Keratinocyte (primary cell): ENCODE data around the gene BRAT1. TPM values are rescaled to one million over a fixed set of nuclear protein-coding genes. Genes with fewer than 3 reads are reported as not detected.

Experiments used
- DNase-seq: peaks from one replicate; pipeline ENCODE4 v3.0.0-alpha.2; 2011; ENCODE audit warnings: low read depth, missing footprints, low spot score
- FAIRE-seq: peaks from 2 replicates; lab custom pipeline; 2011; peaks lifted over from hg19 to GRCh38; lab: Jason Lieb, UNC
- H2AFZ ChIP-seq: 2 replicates; pipeline ENCODE4 v1.6.0; 2012; ENCODE audit warnings: low read length, control low read depth, inconsistent platforms; ENCODE audit not compliant: control insufficient read depth
- H3K27ac ChIP-seq: 2 replicates; pipeline ENCODE4 v1.5.1; 2011; ENCODE audit warnings: low read length; ENCODE audit not compliant: control insufficient read depth, insufficient read depth
- H3K27me3 ChIP-seq: 3 replicates; pipeline ENCODE4 v1.6.0; 2011; ENCODE audit warnings: low read length; ENCODE audit not compliant: control insufficient read depth, insufficient read depth; ENCODE audit errors: extremely low read depth
- H3K36me3 ChIP-seq, 2 experiments: 2 replicates in 1 of 2; 3 replicates in 1 of 2; pipeline ENCODE4 v1.5.1; 2011; ENCODE audit warnings: low read length in 2 of 2, mild to moderate bottlenecking in 1 of 2; ENCODE audit not compliant: control insufficient read depth in 2 of 2, insufficient read depth in 2 of 2; ENCODE audit errors: extremely low read depth in 1 of 2
- H3K4me1 ChIP-seq: 3 replicates; pipeline ENCODE4 v1.5.1; 2011; ENCODE audit warnings: low read length; ENCODE audit not compliant: control insufficient read depth, insufficient read depth; ENCODE audit errors: extremely low read depth
- H3K4me2 ChIP-seq: 3 replicates; pipeline ENCODE4 v1.6.0; 2011; ENCODE audit warnings: low read depth, low read length; ENCODE audit not compliant: control insufficient read depth, insufficient read depth; ENCODE audit errors: extremely low read depth
- H3K4me3 ChIP-seq, 3 experiments: fragments of 200-600 bp in 1 of 3; sonication (generic) in 1 of 3; 2 replicates in 2 of 3; 3 replicates in 1 of 3; pipeline ENCODE4 v1.5.1; 2011 to 2016; ENCODE audit warnings: low read length in 3 of 3, mild to moderate bottlenecking in 3 of 3, control low read depth in 2 of 3, inconsistent platforms in 1 of 3, low read depth in 1 of 3, mixed read lengths in 1 of 3, mixed run types in 1 of 3, moderate library complexity in 1 of 3; ENCODE audit not compliant: control insufficient read depth in 2 of 3, insufficient read depth in 2 of 3; ENCODE audit errors: extremely low read depth in 1 of 3
- H3K79me2 ChIP-seq: 2 replicates; pipeline ENCODE4 v1.6.0; 2012; ENCODE audit warnings: low read length; ENCODE audit not compliant: control insufficient read depth, insufficient read depth
- H3K9ac ChIP-seq: 3 replicates; pipeline ENCODE4 v1.6.0; 2011; ENCODE audit warnings: low read length; ENCODE audit not compliant: control insufficient read depth, insufficient read depth; ENCODE audit errors: extremely low read depth
- H3K9me1 ChIP-seq: 3 replicates; pipeline ENCODE4 v1.6.0; 2011; ENCODE audit warnings: low read length; ENCODE audit not compliant: control insufficient read depth, insufficient read depth; ENCODE audit errors: extremely low read depth
- H3K9me3 ChIP-seq: 2 replicates; pipeline ENCODE4 v1.5.1; 2012; ENCODE audit warnings: low read depth, low read length; ENCODE audit not compliant: control insufficient read depth
- H4K20me1 ChIP-seq: 3 replicates; pipeline ENCODE4 v1.6.0; 2011; ENCODE audit warnings: low read length; ENCODE audit not compliant: control insufficient read depth, insufficient read depth; ENCODE audit errors: extremely low read depth
- CTCF ChIP-seq, 3 experiments: IDR thresholded peaks in 1 of 3; conservative IDR thresholded peaks in 1 of 3; optimal IDR thresholded peaks in 1 of 3; 2 replicates in 2 of 3; 3 replicates in 1 of 3; pipeline versions ENCODE3 to v1.5.1; 2011; ENCODE audit warnings: low read length in 3 of 3, mild to moderate bottlenecking in 3 of 3, moderate library complexity in 2 of 3, control low read depth in 1 of 3, inconsistent platforms in 1 of 3; ENCODE audit not compliant: insufficient read depth in 2 of 3; ENCODE audit errors: extremely low read depth in 1 of 3
- EZH2 ChIP-seq: IDR thresholded peaks from one replicate; pipeline ENCODE4 v1.6.1; 2012; ENCODE audit warnings: inconsistent platforms, mild to moderate bottlenecking, low read length, moderate library complexity
- dilution Hi-C: fragments of 300-500 bp; cut with MboI; formaldehyde crosslinking; loops from one replicate; pipeline ENCODE4 v1.7.0; 2020; ENCODE audit warnings: low sequenced_read_pairs; ENCODE audit not compliant: extremely low pct_ligation_motif_present
- polyA plus RNA-seq, 5 experiments: library from polyadenylated mRNA; depleted of rRNA in 3 of 5; stranded (reverse) in 3 of 5; stranded (forward) in 1 of 5; unstranded in 1 of 5; fragments of >200 nt; gene quantifications; 1 replicate in 1 of 5; 2 replicates in 3 of 5; 3 replicates in 1 of 5; pipeline versions ENCODE4 v1.2.1 to v1.2.3, GENCODE V29; 2011 to 2012; ENCODE audit warnings: missing spikeins in 2 of 5, low read depth in 1 of 5, low replicate concordance in 1 of 5

BRAT1 gene
- polyA plus RNA-seq, 1 donor (not counting 4 experiments of a cell fraction or from before 2014, with no cell fraction given), result 6.4 TPM

- H3K4me2 ChIP-seq, result no peak overlapping the region
- dilution Hi-C loops, result no loop called here
- no peak for DNase-seq
- no peaks in the 10 kb centered on the region for H3K79me2 ChIP-seq
- no peaks in the 10 kb centered on the region for H3K9me3 ChIP-seq
- no peak overlapping the region for H3K27ac ChIP-seq
- H3K9ac ChIP-seq, result no peak overlapping the region
- no peaks in the 10 kb centered on the region for H4K20me1 ChIP-seq
- H3K4me1 ChIP-seq, result no peaks in the 10 kb centered on the region
- no peak overlapping the region for H3K4me3 ChIP-seq
- no peak overlapping the region for H2AFZ ChIP-seq
- peaks cover 24 to 26% of the 10 kb centered on the region in 2 experiments for H3K36me3 ChIP-seq
- no peak for TF ChIP-seq EZH2
- no peak for TF ChIP-seq CTCF (optimal IDR thresholded peaks at IDR 0.05 in 1 of 3, IDR thresholded peaks at IDR 0.05 in 1 of 3, conservative IDR thresholded peaks at IDR 0.05 in 1 of 3; ENCODE audit: extremely low read depth in 1 of 3, insufficient read depth in 2 of 3, low read length in 3 of 3)
- no peak for FAIRE-seq
- H3K27me3 ChIP-seq, result no peaks in the 10 kb centered on the region
- H3K9me1 ChIP-seq, result no peaks in the 10 kb centered on the region
Observed at GRCh38 chr7:2540641-2541051, 14.7 kb downstream of the BRAT1 start.

DNA sequence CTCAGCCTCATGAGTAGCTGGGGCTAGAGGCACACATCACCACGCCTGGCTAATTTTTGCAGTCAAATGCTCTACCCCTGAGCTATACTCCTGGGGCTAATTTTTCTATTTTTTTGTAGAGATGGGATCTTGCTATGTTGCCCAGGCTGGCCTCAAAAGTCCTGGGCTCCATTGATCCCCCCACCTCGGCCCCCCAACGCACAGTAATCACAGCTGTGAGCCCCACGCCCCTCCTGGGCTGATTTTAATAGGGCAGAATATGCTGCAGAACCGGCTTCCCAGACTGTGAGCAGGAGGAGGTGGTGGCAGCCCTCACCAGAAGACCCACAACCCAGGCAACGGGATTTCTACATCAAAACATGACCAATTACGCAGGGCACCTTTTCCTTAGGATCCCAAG, 15.2 kb downstream of the BRAT1 start:
- H3K4me1 ChIP-seq, result no peaks in the 10 kb centered on the region
- no peak overlapping the region for H2AFZ ChIP-seq
- no peaks in the 10 kb centered on the region for H4K20me1 ChIP-seq
- no peak overlapping the region for H3K27ac ChIP-seq
- DNase-seq (no peak), FAIRE-seq (no peak)
- no peaks in the 10 kb centered on the region for H3K9me3 ChIP-seq
- no peak overlapping the region for H3K9ac ChIP-seq
- TF ChIP-seq CTCF (optimal IDR thresholded peaks at IDR 0.05 in 1 of 3, IDR thresholded peaks at IDR 0.05 in 1 of 3, conservative IDR thresholded peaks at IDR 0.05 in 1 of 3; ENCODE audit: extremely low read depth in 1 of 3, insufficient read depth in 2 of 3, low read length in 3 of 3), result no peak
- TF ChIP-seq EZH2, result no peak
- dilution Hi-C loops, result no loop called here
- H3K4me2 ChIP-seq, result no peak overlapping the region
- H3K79me2 ChIP-seq, result no peaks in the 10 kb centered on the region
- H3K4me3 ChIP-seq, result no peak overlapping the region
- no peaks in the 10 kb centered on the region for H3K9me1 ChIP-seq
- no peaks in the 10 kb centered on the region for H3K27me3 ChIP-seq
- H3K36me3 ChIP-seq, result peaks cover 24 to 26% of the 10 kb centered on the region in 2 experiments
